ENCODE data around the gene SPATA16.
"Not testable (repeated sequence)": the region's sequence is repeated elsewhere in the genome, so short reads cannot be mapped to it uniquely, and the experiment has no call there.

Gene SPATA16

GRCh38 chr3:173140986-173141385 is at the start of gene SPATA16:
TSS of gene SPATA16 (minus strand) at chr3:173141235. CDS start at chr3:173117731, 23,504 bp downstream.
- no peak for DNase-seq

GRCh38 chr3:173183022-173183421 is 42.0 kb upstream of the SPATA16 start:
- DNase-seq, result not testable (repeated sequence)

- DNase-seq, result no peak
Observed at GRCh38 chr3:173173652-173174051, 32.6 kb upstream of the SPATA16 start.

- DNase-seq, result not testable (repeated sequence)
Observed at GRCh38 chr3:173159139-173159538, 18.1 kb upstream of the SPATA16 start.

DNA sequence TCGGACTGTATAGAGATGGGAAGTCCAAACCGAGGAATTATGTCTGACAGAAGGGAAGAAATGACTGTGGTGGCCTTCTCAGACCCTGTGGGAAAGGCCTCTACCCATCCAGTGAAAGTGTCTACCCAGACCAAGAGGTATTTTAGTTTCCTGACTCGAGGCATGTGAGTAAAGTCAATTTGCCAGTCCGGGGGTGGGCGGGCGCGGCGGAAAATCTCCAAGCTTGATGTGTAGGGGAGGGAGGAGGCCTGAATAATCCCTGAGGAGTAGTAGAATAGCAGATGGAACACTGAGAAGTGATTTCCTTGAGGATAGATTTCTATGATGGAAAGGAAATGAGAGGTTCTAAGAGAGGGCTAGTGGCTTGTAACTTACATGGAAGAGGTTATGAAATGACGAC is 15.5 kb upstream of the SPATA16 start:
- DNase-seq, result not testable (repeated sequence)

DNA sequence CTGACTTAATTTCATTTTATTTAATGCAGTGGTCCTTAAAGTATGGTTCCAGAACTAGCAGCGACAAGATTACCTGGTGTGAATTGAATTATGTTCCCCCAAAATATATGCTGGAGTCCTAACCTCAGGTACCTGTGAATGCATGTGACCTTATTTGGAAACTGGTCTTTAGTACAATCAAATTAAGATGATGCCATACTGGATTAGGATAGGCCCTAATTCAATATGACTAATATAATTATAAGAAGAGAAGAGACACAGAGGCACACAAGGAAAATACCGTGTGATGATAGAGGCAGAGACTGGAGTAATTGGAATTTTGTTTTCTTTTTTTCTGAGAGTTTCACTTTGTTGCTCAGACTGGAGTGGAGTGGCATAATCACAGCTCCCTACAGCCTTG is 12.6 kb upstream of the SPATA16 start:
- no peak for DNase-seq

GRCh38 chr3:173139420-173139819 is 1.6 kb downstream of the SPATA16 start:
- no peak for DNase-seq

DNA sequence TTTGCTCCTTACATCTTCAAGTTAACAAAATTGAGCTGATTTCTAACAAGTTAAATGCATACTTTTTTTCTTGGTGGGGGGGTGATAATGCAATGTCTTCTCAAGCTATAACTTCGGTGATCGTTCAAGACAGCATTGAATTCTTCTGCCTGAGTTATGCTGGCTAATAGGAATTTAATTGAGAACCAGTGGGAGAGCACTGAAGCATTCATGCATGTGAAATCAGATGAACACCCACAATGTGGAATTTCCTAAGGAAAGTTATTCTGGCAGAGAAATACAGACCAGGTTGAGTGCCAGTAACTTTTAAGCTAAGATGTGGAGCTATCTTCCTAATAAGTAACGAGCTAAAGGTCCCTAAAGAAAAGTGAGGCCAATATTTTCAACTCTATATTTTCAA is 3.0 kb downstream of the SPATA16 start:
- DNase-seq, result no peak

GRCh38 chr3:173135059-173135458 is 6.0 kb downstream of the SPATA16 start:
- DNase-seq, result no peak

DNA sequence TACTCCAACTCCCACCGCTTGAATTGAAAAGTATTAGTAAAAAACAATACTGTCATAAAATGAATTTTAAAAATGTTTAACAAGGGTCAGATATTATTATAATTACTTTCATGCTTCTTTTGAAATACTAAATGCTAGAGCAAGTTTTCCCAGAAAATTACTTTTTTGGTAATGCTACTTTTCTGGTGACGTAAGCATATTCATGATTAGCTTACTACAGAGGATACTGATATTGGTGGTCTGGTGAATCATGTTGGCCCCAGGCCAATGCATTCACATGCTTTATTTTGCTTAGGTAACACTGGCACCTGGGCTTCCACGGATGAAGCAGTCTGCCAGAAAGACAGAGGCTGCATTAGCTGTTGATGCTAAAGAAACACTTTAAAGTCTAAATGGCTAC is 12.4 kb downstream of the SPATA16 start:
- no peak for DNase-seq

DNA sequence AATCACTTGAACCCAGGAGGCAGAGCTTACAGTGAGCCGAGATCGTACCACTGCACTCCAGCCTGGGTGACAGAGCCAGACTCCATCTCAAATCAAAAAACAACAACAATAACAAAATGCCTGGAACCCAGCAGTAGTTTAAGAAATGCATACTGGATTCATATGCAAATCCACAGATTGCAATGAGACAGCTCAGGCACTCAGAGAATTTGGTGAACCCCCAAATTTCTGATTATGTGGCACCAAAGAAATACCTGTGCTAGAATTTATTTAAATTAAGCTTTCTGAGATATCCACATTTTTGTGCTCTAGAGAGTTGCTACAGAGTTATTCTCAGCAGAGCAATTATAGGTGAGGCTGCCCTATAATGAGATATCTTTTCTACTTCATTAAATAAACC is 29.7 kb downstream of the SPATA16 start:
- DNase-seq, result no peak

- no peak for DNase-seq
Observed at GRCh38 chr3:173109143-173109542, 31.9 kb downstream of the SPATA16 start.

GRCh38 chr3:173103469-173103868 is 37.6 kb downstream of the SPATA16 start:
- no peak for DNase-seq

GRCh38 chr3:173098959-173099358 is 42.1 kb downstream of the SPATA16 start:
- no peak for DNase-seq

DNA sequence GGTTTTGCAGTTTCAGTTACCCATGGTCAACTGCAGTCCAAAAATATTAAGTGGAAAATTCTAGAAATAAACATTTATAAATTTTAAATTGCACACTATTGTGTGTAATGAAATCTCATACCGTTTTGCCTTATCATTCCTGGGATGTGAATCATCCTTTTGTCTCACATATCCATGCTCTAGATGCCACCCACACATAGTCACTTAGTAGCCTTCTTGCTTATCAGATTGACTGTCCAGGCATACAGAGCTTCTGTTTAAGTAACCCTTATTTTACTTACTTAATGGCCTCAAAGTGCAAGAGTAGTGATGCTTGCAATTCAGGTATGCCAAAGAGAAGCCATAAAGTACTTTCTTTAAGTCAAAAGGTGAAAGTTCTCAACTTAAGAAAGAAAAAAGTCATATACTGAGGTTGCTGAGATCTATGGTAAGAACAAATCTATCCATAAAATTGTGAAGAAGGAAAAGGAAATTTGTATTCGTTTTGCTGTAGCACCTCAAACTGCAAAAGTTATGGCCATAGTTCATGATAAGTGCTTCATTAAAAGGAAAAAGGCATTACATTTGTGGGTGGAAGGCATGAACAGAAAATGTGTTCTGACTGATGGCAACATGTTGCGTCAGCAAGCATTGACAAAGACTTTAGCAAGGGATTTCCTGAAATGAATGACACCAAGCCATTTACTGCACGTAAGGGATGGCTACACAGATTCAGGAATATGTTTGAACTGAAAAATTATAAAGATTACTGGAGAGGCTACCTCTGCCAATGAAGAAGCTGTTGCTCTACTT is 43.8 kb downstream of the SPATA16 start:
- DNase-seq, result no peak

GRCh38 chr3:173096140-173096539 is 44.9 kb downstream of the SPATA16 start:
- no peak for DNase-seq

DNA sequence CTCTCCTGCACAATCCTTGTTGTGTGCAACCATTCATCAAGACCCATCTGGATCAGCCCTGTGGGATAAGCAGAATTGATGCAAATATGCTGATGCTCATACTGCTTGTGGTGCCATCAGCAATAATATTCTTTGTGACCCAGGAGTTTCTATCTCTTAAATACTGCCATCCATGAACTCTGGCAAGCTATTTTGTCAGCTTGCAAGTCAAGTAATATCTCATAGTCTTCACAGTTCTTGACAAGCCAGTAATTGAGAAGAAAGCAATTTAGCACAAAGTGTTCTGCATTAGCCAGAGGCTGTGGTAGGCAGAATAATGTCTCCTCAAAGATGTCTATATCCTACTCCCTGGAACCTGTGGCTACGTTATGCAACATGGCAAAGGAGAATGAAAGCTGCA is 49.0 kb downstream of the SPATA16 start:
- no peak for DNase-seq

GRCh38 chr3:173090492-173090891 is 50.5 kb downstream of the SPATA16 start:
- DNase-seq, result no peak

DNA sequence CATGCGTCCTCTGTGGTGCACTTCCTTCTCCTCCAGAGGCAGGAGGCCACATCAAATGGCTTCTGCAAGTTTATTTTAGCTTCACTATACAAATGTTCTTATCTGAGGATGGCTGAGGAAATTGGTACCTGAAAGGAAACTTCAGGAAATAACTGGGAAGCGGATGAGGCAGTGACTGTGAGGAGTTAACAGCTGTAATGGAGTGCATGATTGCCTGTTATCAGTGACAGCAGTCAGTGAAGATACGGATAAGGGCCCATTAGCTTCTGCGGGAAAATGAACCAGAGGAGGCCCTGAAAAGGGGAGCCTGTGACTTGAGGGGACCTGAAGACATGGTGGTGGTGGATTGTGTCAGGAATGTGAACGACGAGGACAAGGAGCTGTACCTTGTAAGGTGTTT is 51.8 kb downstream of the SPATA16 start:
- no peak for DNase-seq

DNA sequence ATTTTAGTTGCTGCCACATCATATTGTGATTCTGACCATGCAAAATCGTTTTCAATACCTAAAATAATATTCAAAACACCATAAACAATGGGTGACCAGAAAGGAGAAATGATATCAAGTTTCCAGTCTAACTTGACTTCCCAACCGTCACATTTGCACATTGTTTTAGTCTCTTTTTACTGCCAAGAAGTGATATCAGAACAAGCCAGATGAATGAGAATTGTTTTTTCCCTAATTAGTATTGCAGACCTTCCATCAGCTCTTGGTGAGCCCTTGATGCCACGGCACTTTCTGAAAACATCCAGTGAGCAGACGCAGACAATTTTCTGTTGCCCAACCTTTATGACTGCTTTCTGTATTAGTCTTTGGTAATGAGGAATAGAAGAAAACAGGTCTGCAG is 62.5 kb downstream of the SPATA16 start:
- DNase-seq, result no peak

GRCh38 chr3:173066044-173067004 is 74.7 kb downstream of the SPATA16 start:
- peak; percentile 56 for DNase-seq

DNA sequence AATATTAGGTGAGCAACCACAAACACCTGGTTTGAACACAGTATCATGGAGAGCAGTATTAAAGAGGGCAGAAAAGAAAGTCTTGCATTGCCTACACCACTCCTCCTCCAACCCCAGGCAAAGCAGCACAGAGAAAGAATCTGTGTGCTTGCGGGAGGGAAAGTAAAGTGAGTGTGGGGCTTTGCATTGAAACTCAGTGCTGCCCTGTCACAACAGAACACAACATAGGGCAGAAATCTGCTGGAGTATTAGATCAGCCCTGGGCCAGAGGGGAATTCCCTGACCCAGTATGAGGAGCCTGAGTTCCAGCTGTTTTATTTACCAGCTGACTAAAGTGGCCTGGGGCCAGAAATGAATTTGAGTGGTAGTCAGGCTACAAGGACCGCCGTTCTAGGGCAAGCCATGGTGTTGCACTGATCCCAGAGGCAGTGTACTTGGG is 75.5 kb downstream of the SPATA16 start:
- peak; percentile 53 for DNase-seq

GRCh38 chr3:173064631-173065030 is 76.4 kb downstream of the SPATA16 start:
- no peak for DNase-seq

DNA sequence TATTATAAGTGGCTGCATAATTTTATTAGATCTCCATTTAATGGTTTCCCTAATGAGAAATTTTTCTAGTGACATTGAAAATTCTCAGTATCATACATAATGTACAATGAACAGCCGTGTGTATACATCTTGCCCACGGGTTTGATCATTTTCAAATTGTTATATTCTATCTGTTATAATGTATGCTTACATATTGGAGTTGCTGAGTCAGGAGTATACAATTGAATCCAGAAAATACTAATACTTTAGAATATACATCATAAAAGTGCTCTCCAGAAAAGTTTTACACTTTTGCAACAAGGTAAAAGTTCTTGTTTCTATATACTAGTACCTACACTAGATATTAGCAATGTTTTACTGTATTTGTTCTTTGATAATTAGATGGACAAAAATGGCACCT is 82.8 kb downstream of the SPATA16 start:
- no peak for DNase-seq
